HG03066 (cell line): ENCODE measurements around the gene CHMP4A.

Experiments
- ATAC-seq: cut with Tn5 transposase; IDR thresholded peaks from one replicate; pipeline ENCODE4 v1.9.1; 2021; ENCODE audit warnings: low read depth; ENCODE audit not compliant: unreplicated experiment

Gene CHMP4A, protein sequence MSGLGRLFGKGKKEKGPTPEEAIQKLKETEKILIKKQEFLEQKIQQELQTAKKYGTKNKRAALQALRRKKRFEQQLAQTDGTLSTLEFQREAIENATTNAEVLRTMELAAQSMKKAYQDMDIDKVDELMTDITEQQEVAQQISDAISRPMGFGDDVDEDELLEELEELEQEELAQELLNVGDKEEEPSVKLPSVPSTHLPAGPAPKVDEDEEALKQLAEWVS

DNA sequence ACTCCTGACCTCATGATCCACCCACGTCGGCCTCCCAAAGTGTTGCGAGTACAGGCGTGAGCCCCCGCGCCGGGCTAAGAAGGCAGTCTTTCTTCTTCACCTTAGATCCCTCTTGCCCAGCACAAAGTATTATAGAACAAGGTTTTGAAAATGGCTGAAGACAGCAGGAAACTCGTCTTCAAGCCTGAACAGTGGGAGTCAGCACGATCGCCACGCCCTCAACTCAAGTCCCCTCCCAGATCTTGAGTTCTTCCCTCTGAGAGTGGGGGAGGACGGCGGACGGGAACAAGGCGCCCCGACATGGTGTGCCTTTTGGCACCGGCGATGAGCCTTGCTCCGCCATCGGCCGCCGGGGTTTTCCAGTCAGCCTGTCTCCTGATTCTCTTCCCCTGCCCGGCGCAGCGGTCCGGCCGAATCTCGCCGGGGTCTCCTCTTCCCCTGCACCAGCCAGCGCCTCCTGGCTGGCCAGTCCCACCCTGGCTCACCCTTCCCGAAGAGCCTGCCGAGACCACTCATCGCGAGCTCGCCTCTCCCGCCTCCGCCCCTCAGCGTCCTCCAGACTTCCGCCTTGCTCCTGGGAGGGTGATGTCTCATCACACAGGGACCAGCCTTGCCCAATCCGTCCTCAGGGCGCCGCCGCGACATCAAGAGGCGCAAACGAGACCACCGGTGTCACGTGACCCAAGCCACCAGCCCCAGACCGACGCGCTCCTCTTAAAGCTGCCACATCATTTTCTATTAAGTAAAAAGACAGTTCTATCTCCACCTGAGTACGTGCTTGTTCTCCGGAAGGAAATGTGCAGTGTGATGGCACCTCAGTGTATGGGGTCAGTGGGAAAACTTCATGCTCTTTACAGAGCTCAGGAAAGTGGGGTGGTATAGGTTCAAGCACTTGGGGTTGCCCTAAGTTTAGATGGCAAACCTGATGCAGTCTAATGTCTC, at the start of gene CHMP4A:
CHMP4A (minus strand) TSS at position 565 of the 942 bp plus-strand sequence; CDS start at position 516, 49 bp downstream.
- ATAC-seq: peak; percentile 70

DNA sequence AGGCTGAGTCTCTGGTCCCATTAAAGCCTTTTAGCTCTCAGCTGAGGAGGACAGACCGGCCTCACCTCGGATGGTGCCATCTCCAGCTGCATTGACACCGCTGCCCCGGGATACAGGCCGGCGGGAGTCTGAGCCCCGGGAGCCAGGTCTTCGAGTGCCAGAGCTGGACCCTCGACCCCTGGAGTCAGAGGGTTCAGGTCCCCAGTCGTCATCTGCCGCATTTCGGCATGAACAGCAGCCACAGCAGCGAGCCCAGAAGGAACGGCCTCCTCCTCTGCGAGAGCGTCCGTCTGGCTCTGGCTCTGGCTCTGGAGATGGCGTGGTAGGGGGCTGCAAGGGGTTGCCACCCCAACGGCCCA, 48.7 kb upstream of the CHMP4A start:
- no peak for ATAC-seq

DNA sequence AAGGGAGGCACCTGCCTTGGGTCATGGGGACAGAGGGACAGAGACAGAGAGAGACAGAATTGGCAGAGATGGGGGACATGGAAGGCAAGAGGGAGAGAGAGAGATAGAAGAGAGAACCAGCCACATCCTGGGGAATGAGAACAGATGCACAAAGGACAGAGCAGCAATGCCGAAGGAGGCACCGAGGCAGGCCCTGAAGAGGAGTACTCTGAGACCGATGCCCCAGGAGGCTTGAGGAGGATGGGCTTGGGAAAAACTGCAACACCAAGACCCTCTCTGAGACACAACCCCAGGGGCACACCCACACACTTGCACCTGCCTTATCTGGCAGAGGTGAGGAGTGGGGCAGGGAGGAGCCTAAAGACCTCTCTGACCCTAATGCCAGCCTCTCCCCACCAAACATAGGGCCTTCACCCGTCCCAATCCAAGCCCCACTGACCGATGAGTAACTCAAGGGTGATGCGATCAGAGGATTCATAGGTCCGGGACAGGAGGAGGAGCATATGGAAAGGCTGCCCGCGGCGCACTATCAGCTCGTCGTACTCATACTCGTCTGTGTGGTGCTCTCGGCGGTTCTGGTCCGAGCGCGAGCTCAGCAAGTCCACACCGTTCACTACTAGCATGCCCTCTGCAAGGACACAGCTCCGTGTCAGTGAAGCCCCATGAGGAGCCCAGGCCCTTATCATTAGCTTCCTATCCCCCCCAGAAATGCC, 48.1 kb upstream of the CHMP4A start:
- ATAC-seq: no peak

DNA sequence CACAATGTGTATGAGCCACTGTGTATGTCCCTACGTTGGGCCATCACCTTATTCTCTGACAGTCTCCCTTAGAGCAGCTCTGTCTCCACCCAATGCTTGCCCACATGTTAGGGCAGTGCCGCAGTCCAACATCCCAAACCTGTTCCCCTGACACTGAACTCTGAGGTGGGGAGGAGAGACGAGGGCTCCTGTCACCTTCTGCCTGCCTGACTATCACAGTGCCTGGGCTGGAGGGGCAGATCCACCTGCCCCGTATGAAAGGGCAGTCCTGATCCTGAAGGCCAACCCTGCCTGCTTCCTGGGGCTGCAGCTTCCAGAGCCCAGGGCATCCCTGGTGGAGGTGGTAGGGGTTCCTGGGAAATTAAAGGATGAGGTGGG, 47.5 kb upstream of the CHMP4A start:
- no peak for ATAC-seq

DNA sequence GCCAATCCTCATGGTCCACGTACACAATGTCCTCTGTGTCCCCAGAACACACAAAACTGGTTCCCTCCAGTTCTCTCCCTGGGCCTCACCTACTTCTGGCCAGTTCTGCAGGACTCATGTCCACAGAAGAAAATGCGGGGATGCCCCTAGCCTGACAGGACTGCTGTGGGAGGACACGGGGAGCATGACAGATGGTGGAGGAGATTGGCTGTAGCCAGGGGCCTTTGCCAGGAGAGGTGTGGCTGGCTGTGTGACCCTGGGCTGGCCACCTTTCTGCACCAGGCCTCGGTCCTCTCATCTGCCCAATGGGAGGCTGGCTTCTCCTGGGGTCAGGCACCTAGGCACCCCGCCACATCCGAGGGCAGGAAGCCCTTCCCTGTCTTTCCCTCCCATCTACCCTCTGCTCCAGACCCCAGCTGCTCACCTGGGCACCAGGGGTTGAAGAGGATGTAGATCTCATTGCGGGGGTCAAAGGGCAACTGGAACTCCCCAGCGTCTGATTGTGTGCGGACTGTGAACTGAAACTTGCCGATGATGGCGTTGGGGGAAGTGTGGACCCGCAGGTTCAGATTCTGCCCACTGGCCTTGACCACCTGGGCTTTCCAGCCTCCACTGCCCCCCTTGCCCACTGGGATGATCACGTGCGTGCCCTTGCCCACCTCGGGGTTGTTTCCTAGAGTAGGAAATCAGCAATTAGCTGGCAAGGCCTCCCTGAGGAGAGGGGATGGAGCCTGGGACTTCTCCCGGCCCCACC, 46.9 kb upstream of the CHMP4A start:
- no peak for ATAC-seq

DNA sequence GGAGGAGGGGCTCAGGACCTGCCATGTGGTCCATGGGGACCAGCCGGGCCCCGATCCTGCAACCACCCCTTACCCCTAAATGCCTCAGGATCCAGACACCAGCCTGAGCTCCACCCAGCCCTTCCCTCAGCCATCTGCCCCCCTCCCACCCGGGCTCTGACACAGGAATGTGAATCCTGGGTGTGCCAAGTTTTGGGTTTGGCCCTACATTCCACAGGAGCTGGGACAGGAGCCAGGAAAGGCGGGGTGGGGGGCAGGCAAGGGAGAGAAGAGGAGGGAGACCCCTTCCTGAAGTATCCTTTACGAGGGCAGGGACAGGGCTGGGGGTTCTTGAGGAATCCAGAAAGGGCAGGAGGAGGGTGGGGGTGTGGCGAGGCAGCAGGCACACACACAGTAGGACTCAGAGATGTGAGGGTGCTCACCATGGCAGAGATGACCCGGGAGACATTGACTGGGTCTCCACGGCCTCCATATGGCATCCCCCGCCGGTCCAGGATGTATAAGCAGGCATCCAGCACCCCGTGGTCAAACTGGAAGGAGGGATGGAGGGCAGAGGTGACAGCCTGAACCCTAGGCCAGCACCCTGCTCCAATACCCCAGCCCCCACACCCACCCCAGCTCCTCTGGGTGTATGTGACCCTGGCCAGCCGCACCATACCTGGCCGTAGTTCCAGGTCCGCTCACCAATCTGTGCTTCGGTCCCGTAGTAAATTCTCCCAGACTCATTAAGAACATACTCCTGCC, 46.2 kb upstream of the CHMP4A start:
- no peak for ATAC-seq

DNA sequence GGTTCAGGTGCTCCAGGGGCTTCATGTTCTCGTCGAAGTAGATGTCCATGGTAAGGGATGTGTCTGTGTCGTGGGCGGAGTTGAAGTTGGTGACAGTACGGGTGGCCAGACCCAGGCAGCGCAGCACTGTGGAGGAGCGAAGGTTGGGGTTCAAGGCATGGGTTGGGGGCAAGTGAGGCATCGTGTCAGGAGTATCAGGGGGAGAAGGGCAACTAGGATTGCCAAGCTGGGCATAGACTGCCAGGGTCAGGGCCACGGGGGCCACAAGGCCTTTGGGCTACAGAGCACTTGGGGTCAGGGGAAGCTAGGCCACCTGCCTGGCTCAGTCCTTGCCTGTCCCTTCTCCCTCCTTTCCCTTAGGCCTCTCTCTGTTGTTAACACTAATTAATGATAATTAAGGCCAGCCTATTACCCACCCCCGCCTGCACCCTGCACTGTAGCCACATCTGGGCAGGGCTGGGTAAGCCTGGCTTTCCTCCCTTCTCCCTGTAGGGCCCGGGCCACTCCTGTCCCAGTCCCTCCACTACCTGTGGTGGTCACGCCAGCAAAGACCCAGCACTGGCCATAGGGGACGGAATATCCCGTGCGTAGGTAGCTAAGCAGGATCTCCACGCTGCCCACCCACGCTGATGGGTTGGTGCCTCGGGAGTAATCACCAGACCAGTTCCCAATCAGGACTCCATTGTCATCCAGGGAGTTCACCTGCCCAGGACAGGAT, 45.4 kb upstream of the CHMP4A start:
- no peak for ATAC-seq

DNA sequence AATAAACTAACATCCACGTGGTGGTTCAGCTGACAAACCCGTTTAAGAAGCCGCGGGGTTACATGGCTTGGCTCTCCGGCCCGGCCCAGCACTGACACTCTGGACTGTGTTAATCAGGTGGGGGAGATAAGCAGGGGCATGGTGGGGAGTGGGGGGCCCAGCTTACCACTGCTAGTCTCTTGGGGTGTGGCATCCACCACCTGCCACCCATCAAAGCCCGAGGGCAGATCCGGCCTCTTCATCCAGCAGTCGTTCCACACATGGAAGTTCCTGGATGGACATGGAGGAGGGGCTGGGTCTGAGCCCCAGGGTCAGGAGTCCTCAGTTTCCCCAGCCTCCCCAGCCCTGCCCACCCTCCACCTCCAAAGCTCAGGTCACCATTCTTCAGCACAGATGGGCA, 44.8 kb upstream of the CHMP4A start:
- no peak for ATAC-seq

DNA sequence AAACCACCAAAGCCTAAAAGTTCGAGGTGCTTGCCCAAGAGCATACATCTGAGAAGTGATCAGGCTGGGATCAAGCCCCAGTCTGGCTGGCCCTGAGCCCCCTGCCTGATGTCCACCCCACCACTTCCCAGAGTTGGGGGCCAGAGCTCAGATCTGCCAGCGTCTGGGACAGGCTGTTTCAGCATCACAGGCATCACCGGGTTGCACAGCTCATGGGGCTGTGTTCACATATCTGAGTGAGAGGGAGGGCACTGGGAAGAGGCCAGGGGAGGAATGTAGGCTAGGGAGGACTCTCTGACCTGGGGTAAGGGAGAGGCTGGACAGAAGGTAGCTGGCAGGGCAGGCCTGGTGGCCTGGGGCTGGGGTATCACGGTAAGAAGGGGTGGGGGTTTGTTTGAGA, 43.7 kb upstream of the CHMP4A start:
- no peak for ATAC-seq

DNA sequence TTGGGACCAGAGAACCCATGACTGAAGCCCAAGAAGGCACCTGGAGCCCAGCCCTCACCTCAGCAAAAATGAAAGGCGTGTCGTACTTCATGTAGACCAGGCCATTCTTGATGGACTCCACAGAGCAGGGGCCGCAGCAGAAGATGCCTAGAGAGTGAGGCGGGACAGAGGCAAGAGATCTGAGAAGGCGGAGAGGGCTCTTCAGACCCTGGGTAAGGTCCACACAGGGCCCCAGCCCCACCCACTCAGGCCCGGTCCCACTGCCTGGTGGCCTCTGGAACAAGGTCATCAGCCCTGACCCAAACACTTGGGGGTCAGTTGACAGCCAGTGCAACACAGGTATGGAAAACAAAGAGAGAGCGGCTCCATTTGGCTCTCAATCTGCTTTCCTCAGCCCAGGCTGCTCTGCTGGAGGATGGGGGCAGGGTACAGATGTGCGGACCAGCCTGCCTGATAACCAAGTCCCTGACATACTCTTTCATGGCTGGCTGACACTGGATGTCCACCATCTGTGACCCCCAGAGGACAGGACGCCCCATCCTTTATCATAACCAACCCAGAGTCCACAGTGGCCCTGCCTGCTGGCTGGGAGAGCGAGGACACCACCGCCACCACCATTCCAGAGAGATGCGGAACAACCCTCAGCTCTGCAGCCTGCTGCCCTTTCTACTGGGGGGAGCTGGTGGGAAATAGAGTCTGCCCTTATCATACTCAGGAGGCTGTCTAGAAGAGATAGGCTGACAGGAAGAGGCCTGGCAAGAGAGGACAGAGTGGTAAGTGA, 42.8 kb upstream of the CHMP4A start:
- no peak for ATAC-seq

DNA sequence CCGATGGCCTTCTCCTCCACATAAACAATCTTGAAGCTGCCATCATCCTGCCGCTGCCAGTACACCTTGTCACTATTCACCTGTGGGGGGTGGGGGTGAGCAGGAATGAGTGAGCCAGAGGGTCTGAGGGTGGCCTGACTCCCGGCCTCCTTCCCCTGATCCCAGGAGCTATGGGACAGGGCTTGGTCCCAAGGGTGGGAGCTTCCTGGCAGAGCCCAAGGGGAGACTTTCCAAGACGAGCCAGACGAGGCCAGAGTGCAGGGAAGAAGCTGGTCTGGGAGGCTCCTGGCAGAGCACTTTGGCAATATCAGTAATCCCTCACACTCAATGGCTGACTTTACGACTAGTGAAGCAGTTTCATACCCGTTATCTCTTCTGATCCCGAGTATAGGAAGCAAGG, 42.1 kb upstream of the CHMP4A start:
- no peak for ATAC-seq

DNA sequence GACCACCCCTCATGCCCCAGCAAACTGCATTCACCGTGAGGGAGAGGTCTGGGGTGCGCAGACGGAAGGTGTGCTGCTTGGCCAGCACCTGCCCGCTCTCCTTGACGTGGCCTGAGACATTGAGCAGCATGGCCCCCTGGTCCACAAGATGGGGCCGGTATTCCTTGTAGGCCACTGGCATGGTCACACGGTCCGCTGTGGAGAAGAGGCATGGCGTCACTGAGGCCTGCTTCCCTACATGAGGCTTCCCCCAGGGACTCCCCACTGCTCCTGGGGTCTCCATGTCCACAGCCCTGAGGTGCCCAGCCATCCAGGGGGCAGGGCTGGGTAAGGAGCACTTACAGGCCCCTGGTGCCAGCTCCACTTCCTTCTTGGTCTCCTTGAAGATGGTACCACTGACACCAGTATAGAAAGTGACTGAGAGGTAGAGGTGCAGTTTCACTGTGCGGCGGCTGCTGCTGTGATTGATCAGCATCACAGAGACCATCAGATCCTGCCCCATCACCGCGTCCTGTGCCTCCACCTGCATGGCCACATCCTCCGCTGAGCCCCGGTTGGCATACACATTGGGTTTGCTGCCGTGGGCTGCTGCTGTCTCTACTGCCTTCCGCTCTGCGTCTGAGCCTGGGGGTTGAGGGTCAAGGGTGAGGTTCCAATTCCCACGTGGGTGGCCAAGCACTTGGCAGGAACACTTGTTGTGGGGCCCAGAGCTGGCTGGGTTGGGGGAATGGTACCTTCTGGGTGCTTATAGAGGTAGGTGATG, 41.5 kb upstream of the CHMP4A start:
- no peak for ATAC-seq

DNA sequence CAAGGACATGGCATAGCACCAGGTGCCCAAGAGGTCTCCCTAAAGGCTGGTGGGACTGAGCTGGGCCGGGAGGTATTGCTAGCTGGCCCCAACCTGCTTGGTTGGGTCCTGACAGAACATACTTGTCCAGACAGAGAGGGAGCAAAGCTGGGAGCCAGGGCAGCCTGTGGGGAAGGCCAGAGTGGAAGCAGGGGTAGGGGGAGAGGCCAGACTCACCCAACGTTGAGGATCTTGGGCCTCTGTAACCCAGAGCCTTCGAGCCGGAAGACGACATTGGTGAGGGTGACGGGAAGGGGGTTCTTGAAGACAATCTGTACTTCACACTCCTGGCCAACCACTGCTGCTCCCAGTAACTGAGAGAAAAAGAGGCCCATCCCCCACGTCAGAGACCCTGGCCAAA, 40.6 kb upstream of the CHMP4A start:
- no peak for ATAC-seq

DNA sequence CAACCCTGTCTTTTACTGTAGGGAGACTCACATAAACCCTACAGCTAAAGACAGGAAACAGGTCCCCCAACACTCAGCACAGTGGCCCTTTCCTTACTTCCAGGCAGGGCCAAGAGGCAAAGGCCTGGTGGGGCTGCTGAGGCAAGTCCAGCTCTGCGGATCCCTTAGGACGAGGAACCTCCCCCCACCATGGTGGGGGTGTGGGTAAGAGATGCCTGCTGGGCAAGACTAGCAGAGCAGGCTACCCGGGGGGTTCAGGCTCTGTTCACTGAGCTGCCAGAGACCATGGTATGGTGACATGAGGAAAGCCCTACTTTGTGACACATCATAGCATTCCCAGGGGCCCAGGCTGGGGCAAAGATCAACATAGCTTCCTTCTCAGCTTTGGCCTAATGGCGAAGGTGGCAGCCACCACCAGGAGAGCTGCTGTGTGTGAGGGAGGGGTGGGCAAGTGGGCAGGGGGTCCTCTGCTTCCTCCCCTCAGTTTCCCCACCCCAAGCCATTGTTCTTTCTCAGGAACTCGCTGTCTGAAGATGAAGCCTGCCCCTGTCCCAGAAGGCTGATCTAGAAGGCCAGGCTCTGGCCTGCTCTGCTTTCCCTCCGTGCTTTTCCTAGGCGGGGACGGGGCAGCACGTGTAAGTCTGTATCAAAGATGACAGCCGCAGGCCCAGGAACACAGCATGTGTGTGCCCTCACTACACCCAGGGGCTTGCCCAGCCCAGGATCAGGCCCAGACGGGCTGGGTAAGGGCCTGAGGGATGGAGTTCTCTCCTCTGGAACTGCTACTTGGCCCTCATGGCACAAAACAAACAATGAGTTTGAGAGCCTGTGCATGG, 39.2 kb upstream of the CHMP4A start:
- ATAC-seq: no peak

DNA sequence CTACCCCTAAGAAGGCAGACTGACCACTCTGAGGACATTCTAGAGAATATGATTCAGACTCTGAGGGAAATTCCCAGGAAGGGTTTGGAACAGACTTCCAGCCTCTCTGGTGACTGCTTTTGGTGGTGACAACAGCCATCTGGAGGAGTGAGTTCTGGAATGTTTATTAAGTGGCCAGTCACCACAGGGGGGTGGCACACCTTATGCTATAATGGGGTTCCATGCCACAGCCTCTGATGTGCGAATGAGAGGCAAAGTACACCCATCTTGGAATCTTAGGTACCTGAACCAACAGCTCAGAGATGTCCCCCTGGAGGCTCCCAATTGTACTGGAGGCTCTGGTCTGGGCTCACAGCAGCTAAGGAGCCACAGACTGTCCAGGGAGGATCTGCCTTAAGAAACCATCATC, 38.6 kb upstream of the CHMP4A start:
- ATAC-seq: no peak

DNA sequence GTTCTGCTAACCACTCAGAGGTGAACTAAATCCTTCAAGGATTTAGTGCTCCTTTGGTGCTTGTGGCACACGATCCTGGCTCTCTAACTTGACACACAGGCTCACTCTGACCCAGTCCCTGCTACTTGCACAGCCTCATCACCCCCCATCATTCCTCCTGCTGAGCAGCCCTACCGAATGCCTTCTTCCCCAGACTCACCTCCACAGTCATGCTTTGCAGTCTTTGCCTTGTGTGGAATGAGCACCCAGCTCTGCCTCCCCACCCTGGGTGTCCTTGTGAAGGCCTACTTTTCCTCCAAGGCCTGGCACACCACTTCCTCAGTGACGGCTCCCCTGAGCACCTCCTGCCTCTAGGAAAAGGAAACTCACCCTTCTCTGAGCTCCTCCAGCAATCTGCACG, 37.1 kb upstream of the CHMP4A start:
- no peak for ATAC-seq
